ENCODE data around the gene ASIC4. TPM values are rescaled to one million over a fixed set of nuclear protein-coding genes. Genes with fewer than 3 reads are reported as not detected.

ASIC4 gene
- total RNA-seq, 3 donors from 2014 or later (not counting 1 experiment from before 2014, with no cell fraction given), result 0.12 to 0.20 TPM; not detected in 1

DNA sequence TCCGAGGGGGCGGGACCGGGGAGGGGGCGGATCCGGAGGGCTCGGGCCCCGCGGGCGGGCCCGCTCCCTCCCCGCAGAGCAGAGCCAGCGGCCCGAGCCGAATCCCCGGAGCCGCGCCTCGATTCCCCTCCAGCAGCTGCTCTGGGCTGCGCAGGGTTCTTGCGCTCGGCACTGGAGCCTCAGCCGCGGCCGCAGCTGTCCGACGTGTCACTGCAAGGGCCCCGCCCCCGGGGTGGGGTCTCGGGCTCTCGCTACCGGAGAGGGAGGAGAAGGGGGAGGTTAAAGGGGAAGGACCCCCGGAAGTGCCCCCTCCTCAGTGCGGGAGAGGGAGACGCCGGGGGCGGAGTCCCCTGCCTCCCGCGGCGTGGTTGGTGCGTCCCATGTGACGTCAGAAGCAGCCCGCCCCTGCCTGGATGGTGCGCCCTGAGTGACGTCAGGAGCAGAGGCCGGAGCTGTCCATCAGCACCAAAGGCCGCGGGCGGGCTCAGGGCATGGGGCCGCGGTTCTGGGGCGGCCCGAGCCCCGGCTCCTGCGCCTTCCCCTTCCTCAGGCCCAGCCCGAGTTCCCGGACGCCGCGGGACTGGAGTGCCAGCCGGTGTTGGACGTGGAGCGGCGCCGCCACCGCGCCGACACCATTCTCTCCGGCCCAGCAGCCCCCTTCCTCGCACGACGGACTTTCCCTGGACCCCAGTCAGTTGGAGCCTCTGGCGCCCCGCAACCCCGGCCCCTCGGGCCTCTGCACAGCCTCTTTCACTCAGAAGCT, 29.5 kb downstream of the ASIC4 start, which contains the start of the genes CHPF and TMEM198:
CHPF (minus strand) TSS at position 214 of the 763 bp plus-strand sequence. CDS start 271 bp downstream, outside the sequence.
TMEM198 (plus strand) TSS at position 433 of the 763 bp plus-strand sequence. CDS start 700 bp downstream, outside the sequence.
- no peak for TF ChIP-seq CTCF (IDR thresholded peaks at IDR 0.05)
- H3K9me3 ChIP-seq (ENCODE audit: control insufficient read depth, insufficient read depth, low read length), result no peaks in the 10 kb centered on the region
- peak within 1 kb of the TSS; percentile 86 for H3K27ac ChIP-seq (ENCODE audit: low read length)
- ATAC-seq (peak; percentile 79 to 91 (median 83)), DNase-seq (peak; percentile 89 to 95)
- Mint-ChIP-seq H3K4me3 (peak within 1 kb of the TSS; percentile 90), H3K4me1 (peaks cover 30 to 31% of the 10 kb centered on the region in 2 donors), H3K27ac (peak within 1 kb of the TSS; percentile 84 to 85), H3K27me3 (ENCODE audit: low read depth in 2 of 2) (peaks cover 6 to 25% of the 10 kb centered on the region in 2 donors), H3K9me3 (no peaks in the 10 kb centered on the region), H3K36me3 (no peaks in the 10 kb centered on the region)
- no peaks in the 10 kb centered on the region for H3K36me3 ChIP-seq (ENCODE audit: control insufficient read depth, insufficient read depth, low read length)
- H3K4me3 ChIP-seq (ENCODE audit: low read length), result peak within 1 kb of the TSS; percentile 64
- WGBS (ENCODE audit: insufficient coverage), result under 1% methylated on average over 75 of the region's 75 CpGs
- intact Hi-C loops (cut with micrococcal nuclease), result loop anchor here (1.0 kb wide), 1 partner anchor 9 kb away; no protein-coding TSS in a partner anchor
- no peaks in the 10 kb centered on the region for H3K27me3 ChIP-seq (ENCODE audit: control insufficient read depth, insufficient read depth, low read length)
- H3K4me1 ChIP-seq (ENCODE audit: control insufficient read depth, insufficient read depth, low read length), result peaks cover 29% of the 10 kb centered on the region

DNA sequence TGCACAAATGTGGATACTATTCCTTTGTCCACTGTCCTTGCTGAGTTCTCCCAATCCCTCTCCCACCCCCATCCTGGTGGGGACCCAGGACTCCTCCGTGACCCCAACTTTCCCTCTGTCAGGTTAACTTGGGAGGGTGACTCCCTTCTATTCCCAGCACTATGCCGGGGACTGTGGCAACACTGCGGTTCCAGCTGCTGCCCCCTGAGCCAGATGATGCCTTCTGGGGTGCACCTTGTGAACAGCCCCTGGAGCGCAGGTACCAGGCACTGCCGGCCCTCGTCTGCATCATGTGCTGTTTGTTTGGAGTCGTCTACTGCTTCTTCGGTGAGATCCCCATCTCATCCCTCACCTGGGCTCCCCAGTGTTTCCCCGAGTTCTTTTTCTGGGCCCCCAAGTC, 30.3 kb downstream of the ASIC4 start:
- no peak for ATAC-seq

DNA sequence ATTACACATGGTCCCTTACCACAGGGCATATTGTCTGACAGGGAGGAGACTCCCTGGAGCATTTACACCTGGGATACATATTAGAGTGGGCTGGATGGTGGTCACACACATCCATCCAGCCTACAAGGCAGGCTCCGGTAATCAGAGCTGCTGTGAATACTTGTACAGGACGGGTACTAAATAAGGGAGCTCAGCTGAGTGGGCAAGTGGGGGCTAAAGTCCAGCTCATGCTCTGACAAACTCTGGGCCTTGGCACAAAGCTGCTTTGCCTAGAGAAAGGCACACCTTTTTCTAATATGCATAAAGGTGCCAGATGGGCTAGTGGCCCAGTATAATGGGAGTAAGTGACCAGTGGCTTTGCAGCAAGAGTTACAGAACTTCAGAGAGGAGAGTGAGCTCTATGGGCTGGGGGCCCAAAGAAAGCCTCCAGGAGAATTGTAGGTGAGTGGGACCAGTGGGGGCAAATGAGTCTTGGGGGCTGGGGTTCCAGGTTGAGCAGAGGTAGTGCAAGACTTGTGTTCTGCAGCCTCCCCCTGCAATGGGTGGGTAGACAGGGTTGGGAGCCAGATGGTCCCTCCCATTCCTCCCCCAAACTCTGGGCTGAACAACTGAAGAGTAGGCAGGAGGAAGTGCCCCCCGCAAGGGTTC, 31.1 kb downstream of the ASIC4 start:
- H3K27ac Mint-ChIP-seq, result peak overlapping the region in 1 of 2 donors; percentile 84
- H3K9me3 Mint-ChIP-seq, result no peaks in the 10 kb centered on the region
- Histone ChIP-seq H3K27ac (ENCODE audit: low read length) (no peak overlapping the region), H3K4me3 (ENCODE audit: low read length) (no peak overlapping the region), H3K36me3 (ENCODE audit: control insufficient read depth, insufficient read depth, low read length) (no peaks in the 10 kb centered on the region), H3K9me3 (ENCODE audit: control insufficient read depth, insufficient read depth, low read length) (no peaks in the 10 kb centered on the region), H3K27me3 (ENCODE audit: control insufficient read depth, insufficient read depth, low read length) (no peaks in the 10 kb centered on the region), H3K4me1 (ENCODE audit: control insufficient read depth, insufficient read depth, low read length) (peaks cover 29% of the 10 kb centered on the region)
- H3K4me3 Mint-ChIP-seq, result peak overlapping the region; percentile 85
- intact Hi-C loops (cut with micrococcal nuclease), result no loop called here
- ATAC-seq (no peak), DNase-seq (no peak)
- peaks cover 30% of the 10 kb centered on the region in 2 donors for H3K4me1 Mint-ChIP-seq
- H3K36me3 Mint-ChIP-seq, result no peaks in the 10 kb centered on the region
- WGBS (ENCODE audit: insufficient coverage), result 89% methylated on average over 3 of the region's 3 CpGs
- TF ChIP-seq CTCF (IDR thresholded peaks at IDR 0.05), result no peak
- peaks cover 6 to 29% of the 10 kb centered on the region in 2 donors for H3K27me3 Mint-ChIP-seq (ENCODE audit: low read depth in 2 of 2)

More for the DNA sequence above, 30.3 kb downstream of the ASIC4 start:
- Mint-ChIP-seq H3K4me1 (peaks cover 30% of the 10 kb centered on the region in 2 donors), H3K4me3 (peak overlapping the region; percentile 85), H3K36me3 (no peaks in the 10 kb centered on the region), H3K27me3 (ENCODE audit: low read depth in 2 of 2) (peaks cover 6 to 29% of the 10 kb centered on the region in 2 donors), H3K27ac (peak overlapping the region; percentile 84 to 85), H3K9me3 (no peaks in the 10 kb centered on the region)
- peaks cover 29% of the 10 kb centered on the region for H3K4me1 ChIP-seq (ENCODE audit: control insufficient read depth, insufficient read depth, low read length)
- H3K36me3 ChIP-seq (ENCODE audit: control insufficient read depth, insufficient read depth, low read length), result no peaks in the 10 kb centered on the region
- intact Hi-C loops (cut with micrococcal nuclease), result loop anchor here (1.0 kb wide), 1 partner anchor 8 kb away; no protein-coding TSS in a partner anchor
- no peak for TF ChIP-seq CTCF (IDR thresholded peaks at IDR 0.05)
- WGBS (ENCODE audit: insufficient coverage), result 46% methylated on average over 9 of the region's 9 CpGs
- no peaks in the 10 kb centered on the region for H3K27me3 ChIP-seq (ENCODE audit: control insufficient read depth, insufficient read depth, low read length)
- no peak for DNase-seq
- H3K4me3 ChIP-seq (ENCODE audit: low read length), result no peak overlapping the region
- no peaks in the 10 kb centered on the region for H3K9me3 ChIP-seq (ENCODE audit: control insufficient read depth, insufficient read depth, low read length)
- H3K27ac ChIP-seq (ENCODE audit: low read length), result no peak overlapping the region
